GM19395 (cell line): ENCODE data around the gene IKZF5.

Source experiments
- ATAC-seq: cut with Tn5 transposase; IDR thresholded peaks from one replicate; pipeline ENCODE4 v1.9.1; 2021; ENCODE audit warnings: mild to moderate bottlenecking, moderate library complexity; ENCODE audit not compliant: unreplicated experiment

The IKZF5 gene

DNA sequence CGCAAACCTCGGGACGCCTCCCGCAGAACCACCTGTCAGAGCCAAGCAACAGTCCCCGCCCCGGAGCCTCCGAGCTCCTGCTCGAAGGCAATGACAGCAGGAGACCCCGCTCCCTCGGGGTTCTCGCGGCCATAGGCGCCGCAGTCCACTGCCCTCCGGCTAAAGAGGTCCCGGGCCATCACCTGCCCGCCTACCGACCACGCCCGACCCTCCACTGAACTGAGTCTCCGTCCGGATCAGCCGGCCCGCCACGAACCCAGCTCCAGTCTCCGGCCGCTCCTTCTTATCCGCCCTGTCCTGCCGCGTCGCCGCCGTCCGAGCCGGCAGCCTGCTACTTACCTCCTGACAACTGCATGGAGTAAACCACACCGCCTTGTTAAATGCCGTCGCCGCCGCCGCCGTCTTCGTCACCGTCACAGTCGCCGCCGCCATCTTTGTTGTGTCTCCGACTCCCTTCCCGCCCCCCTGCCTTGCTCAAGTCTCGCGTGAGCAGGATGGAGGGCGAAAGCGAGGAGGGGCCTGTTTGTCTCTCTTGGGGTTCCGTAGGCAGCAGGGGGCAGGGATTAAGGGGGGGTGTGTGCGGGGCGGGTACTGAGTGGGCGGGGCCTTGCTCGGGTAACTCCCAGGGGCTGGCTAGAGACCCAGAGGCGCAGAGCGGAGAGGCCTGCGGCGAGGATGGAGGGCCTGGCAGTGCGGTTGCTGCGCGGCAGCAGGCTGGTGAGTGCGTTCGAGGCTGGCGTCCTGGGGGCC, at the start of gene IKZF5, which contains the start of gene ACADSB:
IKZF5 (minus strand) TSS at position 441 of the 750 bp plus-strand sequence. CDS start 10,170 bp downstream, outside the sequence.
ACADSB (plus strand) TSS at position 652 of the 750 bp plus-strand sequence; CDS start at position 676, 24 bp downstream.
- ATAC-seq: peak; percentile 80

GRCh38 chr10:123057968-123058367, 49.4 kb upstream of the IKZF5 start:
- no peak for ATAC-seq

- no peak for ATAC-seq
These were observed 37.6 kb upstream of the IKZF5 start for GRCh38 chr10:123045961-123046731.

GRCh38 chr10:123044391-123044790, 35.8 kb upstream of the IKZF5 start:
- no peak for ATAC-seq

DNA sequence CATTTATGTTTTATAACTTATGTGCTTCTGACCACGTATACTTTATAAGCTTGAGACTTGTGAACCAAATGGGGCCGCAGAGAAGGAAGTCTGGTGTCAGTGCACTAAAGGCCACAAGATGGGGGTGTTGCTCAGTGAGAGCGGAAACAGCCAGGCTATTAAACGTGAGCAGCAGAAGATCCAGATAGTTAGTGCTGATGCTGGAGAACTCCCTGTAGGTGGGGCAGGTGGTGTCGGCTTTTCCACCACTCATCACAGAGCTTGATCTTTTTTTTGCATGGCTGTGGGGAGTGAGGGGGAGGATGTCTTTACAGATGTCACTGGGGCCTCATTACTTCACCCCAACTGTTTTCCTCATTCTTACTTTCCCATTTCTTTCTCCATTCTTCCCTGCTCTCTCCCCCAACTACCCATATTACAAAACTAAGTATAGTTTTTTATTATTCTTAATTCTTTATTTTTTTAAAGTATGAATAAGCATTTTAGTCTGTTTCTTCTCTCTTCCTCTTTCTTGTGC, 34.9 kb upstream of the IKZF5 start:
- peak; percentile 73 for ATAC-seq

- no peak for ATAC-seq
These were observed 34.3 kb upstream of the IKZF5 start for GRCh38 chr10:123042708-123043408.

DNA sequence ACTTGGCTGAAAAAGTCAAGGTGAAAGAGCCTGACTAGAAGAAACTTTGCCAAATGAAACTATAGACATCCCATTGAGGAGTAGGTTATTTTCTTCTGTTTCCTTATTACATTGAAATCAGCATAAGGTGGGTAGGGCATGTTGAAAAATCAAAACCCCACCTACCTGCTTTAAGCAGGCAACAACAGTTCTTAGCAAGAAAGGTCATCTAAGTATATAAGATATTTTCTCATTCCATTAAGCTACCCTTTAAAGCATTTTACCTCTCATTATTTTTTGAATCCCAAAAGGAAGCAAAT, 31.0 kb upstream of the IKZF5 start:
- no peak for ATAC-seq

DNA sequence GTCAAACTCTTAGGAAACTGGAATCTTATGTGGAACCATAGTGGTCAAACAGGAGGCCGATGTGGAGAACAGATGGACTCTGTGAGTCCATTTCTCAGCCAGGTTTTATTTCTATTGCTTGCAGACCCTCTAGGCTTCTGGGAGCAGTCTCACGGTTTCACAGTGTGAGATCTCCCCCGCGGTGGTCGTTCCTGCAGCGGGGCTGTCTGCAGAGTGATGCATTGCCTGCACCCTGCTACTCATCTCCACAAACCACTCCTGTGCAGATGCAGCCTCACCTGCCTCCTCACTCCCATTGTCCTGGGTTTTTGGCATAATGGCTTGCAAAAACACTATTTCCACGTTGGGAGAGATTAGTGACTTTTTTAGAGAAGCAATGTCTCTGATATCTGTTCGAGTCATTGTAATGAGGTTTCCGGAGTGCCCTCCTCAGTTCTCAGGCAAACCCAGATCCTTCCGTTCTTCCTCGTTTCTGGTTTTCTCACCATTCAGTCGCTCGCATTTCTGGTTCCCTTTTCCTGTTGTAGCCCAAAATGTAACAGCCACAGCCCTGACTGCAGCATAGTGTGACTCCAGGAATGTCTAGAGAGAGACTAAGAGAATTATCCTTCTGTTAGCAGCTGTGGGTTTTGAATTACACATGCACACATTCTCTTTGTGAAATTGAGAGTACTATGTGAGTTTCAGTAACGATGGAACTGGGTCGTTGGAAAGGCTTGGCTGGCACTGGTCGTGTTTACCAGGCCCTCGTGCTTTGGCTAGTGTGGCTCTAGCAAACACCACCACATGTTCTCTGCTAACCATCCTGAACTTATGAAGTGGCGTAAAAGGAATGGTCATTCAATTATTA, 30.4 kb upstream of the IKZF5 start:
- no peak for ATAC-seq

DNA sequence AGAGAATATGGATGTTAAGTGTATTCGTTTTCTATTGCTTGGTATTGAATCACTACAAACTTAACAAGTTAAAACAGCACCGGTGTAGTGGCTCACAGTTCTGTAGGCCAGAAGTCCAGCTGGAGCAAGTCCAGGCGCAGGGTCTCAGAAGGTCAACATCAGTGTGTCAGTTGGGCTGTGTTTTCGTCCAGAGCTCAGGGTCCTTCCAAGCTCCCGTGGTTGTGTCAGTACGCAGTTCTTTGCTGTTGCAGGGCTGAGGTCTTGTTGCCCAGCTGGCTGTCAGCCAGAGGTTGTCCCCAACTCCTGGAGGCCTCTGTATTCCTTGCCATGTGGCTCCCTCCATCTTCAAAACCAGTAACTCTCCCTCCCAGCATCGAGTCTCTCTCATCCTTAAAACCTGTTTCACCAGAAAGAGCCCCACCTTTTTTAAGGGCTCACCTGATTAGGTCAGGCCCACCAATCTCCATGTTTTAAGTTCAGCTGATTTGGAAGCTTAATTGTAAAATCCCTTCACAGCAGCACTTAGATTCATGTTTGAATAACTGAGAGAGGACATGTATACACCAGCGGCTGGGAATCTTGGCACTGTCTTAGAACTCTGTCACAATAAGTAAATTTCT, 27.0 kb upstream of the IKZF5 start:
- ATAC-seq: no peak

DNA sequence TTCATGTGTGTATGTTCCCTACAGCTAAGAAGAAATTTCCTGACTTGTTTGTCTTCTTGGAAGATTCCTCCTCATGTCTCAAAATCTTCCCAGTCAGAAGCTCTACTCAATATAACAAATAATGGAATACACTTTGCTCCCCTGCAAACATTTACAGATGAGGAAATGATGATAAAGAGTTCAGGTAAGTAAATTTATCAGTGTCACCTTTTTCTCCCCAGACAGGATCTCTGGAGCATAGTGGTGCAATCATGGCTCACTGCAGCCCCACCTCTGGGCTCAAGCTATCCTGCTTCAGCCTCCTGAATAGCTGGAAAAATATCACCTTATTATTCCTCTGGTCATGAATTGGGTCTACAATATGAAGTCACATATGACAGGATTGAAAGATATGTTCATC, 25.7 kb upstream of the IKZF5 start:
- no peak for ATAC-seq

DNA sequence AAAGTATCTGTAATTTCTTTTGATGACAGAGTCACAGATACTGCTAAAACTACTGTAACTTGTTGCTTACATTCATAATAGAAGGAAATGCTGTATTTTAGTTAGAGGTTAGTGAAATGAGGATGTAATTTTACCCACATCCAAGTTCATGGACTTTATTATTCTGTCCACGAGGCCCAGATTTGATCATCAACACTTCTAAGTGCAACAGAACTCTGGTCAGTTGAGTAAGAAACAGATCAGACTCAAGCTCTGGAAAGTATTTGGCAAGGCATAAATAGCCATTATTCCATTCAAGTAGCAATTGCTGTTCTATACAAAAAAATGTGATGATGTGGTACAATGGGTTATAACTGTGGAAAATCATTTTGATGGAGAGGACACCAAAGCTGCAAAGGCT, 22.5 kb upstream of the IKZF5 start:
- no peak for ATAC-seq

GRCh38 chr10:123027861-123028260, 19.3 kb upstream of the IKZF5 start:
- no peak for ATAC-seq

DNA sequence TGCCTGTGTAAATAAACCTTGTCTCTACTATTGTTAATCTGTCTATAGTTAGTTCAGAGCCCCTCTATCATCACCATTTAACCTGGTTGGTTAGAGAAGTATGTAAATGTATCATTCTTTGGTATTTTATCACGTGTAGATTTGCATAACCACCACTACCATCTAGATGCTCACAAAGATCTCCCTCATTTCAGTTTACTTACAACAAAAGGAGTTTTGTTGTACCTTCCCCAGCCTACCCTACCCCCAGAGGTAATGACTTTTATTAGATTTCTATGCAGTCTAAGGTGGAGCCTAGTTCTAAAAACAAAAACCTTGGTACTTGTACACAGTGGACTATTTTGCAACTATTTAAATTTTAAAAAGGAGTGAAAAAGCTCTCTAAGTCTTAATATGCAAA, 17.7 kb upstream of the IKZF5 start:
- ATAC-seq: no peak

GRCh38 chr10:123024540-123024939, 15.9 kb upstream of the IKZF5 start:
- no peak for ATAC-seq

GRCh38 chr10:123021517-123021916, 12.9 kb upstream of the IKZF5 start:
- no peak for ATAC-seq

DNA sequence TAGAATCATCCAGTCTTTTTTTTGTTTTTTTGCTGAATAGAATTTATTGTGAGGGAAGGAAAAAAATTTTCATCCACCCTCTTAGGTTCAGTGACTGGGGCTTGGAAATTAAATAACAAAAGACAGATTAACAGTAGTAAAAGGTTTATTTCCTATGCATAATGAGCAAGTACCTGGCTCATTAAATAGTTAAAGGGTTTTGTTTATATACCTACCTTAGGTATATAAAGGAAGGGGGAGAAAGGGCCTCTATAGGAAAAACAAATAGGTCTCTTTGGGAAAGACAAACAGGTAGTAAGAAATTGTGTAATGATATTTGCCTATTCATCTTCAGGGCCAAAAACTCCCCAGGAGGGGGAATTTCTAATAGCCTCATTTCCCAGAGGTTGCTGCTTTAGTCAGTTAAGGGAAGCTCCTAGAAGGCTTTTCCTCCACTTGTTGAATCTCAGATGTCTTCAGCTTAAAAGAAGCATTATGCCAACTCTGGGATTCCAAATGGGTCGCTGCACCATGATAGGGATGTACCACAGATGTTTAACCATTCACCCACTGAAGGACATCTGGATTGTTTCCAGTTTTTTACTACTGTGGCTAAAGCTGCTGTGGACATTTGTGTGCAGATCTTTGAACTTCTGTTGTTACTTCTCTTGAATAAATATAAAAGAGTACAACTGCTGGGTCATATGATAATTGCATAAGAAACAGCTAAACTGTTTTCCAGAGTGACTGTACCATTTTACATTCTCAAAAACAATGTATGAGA, 11.5 kb upstream of the IKZF5 start:
- no peak for ATAC-seq

- ATAC-seq: no peak
These were observed 10.7 kb upstream of the IKZF5 start for GRCh38 chr10:123019264-123019663.

DNA sequence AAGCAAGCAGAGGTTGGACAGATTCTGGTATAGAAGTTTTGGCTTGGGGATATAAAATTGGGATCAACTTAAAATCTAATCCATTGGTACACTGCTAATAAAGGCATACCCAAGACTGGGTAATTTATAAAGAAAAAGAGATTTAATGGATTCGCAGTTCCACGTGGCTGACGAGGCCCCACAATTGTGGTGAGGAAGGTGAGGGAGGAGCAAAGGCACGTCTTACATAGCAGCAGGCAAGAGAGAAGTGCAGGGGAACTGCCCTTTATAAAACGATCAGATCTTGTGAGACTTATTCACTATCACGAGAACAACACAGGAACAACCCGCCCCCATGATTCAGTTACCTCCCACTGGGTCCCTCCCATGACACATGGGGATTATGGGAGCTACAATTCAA, 9.9 kb upstream of the IKZF5 start:
- ATAC-seq: no peak

DNA sequence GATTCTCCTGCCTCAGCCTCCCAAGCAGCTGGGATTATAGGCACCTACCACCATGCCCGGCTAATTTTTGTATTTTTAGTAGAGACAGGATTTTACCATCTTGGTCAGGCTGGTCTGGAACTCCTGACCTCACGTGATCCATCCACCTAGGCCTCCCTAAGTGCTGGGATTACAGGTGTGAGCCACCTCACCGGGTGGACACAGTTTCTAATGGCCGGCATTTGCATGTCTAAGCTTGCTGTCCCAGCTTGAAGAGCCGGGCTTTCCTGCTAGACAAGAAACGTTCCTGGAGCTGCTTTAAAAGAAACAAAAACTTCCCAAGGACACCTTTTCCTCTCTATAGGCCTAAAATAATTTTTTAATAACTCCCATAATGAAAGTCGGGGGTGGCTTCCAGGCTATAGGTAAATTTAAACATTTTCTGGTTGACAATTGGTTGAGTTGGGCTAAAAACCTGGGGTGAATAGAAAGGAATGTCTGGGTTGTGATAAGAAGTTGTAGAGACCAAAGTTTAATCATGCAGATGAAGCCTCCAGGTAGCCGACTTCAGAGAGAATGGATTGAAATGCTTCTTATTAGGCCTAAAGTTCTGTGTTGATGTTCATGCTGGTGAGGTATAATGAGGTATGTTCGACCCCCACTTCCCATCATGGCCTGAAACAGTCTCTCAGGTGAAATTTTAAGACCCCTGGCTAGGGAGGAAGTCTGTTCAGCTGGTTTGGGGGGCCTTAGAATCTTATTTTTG, 9.0 kb upstream of the IKZF5 start:
- ATAC-seq: no peak
